ENCODE measurements around the gene TBC1D3B.

TBC1D3B gene

DNA sequence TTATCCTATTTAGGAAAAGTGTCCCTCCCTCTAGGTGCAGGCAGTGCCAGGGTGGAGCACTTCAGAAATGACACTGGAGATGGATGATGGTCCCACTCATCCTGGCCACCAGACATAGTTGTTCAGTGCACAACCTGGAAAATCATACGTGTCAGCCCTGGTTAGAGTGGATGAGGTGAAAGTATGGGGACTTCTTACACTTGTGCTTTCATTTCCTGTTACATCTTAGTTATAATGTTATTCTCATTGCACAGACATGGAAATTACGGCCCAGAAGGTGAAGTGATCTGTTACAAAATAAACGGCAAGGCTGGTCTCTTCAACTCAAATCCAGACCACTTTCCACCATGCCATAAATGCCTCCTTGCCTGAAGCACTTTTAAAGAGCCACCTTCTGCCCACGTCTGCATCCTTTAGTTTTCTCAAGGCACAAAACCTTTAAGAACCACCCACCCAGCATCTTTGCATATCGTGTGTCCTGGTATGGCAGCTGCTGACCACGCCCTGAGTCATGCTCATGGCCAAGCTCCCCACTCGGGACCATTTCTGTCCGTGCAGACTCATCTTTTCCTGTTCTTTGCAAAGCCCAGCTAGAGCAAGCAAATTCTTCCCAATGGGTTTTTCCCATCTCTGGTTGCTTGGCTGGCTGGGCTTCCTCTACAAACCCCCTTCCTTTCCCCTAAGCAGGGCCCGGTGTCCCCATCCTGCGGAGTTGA is 22.4 kb downstream of the TBC1D3B start:
- Histone ChIP-seq H3K27ac (ENCODE audit: low read depth, low read length, severe bottlenecking) (no peak overlapping the region), H3K4me3 (ENCODE audit: extremely low read depth, insufficient read depth, low read length, poor library complexity, severe bottlenecking) (no peak overlapping the region), H3K36me3 (ENCODE audit: control insufficient read depth, insufficient read depth, low read length) (no peaks in the 10 kb centered on the region), H3K9me3 (ENCODE audit: control insufficient read depth, low read length) (no peaks in the 10 kb centered on the region), H3K4me1 (ENCODE audit: control insufficient read depth, insufficient read depth, low read length, poor library complexity, severe bottlenecking) (peaks cover 2% of the 10 kb centered on the region)
- 93 to 94% methylated on average over 4 to 7 of the region's 10 CpGs for WGBS, 2 experiments (ENCODE audit: insufficient coverage in 2 of 2)

- no peak overlapping the region for H3K27ac ChIP-seq (ENCODE audit: low read depth, low read length, severe bottlenecking)
- H3K9me3 ChIP-seq (ENCODE audit: control insufficient read depth, low read length), result no peaks in the 10 kb centered on the region
- H3K36me3 ChIP-seq (ENCODE audit: control insufficient read depth, insufficient read depth, low read length), result no peaks in the 10 kb centered on the region
- WGBS, 2 experiments (ENCODE audit: insufficient coverage in 2 of 2), result 93 to 100% methylated on average over 7 to 8 of the region's 8 CpGs
- H3K4me1 ChIP-seq (ENCODE audit: control insufficient read depth, insufficient read depth, low read length, poor library complexity, severe bottlenecking), result peaks cover 5% of the 10 kb centered on the region
- H3K4me3 ChIP-seq (ENCODE audit: extremely low read depth, insufficient read depth, low read length, poor library complexity, severe bottlenecking), result no peak overlapping the region
These were observed 23.8 kb downstream of the TBC1D3B start for GRCh38 chr17:36152639-36153120.

DNA sequence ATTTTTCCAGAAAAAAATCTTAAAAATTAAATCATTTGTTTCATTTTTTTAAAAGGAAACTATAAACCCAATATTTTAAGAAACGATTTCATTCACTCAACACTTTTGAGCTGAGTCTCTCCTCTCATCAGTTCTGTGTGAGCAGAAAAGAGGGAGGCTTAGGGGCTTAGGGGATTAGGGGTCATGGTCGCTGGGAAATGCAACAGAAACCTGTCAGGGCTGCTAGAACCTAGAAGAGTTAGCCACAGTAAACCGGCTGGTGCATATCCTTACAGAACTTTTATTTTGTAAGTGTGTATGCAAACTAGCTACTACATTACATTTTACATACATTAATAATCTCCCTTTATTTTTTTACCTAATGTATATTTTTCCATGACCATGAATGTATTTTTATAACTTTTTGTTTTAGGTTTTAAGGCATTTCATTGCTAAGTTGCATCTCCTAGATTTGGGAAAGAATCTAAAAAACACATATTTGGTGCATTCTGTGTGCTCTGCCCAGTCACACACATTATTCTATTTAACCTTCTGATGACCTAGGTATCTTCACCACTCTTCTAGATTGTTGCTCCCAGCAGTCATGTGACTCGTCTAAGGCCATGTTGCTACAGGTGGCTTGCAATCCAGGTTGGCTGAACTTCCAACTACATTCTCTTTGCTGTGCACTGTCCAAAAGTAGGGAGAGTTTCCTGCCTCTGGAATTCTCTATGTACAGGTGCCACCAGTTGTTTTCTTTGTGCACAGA is 24.4 kb downstream of the TBC1D3B start:
- Histone ChIP-seq H3K27ac (ENCODE audit: low read depth, low read length, severe bottlenecking) (no peak overlapping the region), H3K4me3 (ENCODE audit: extremely low read depth, insufficient read depth, low read length, poor library complexity, severe bottlenecking) (no peak overlapping the region), H3K9me3 (ENCODE audit: control insufficient read depth, low read length) (no peaks in the 10 kb centered on the region), H3K4me1 (ENCODE audit: control insufficient read depth, insufficient read depth, low read length, poor library complexity, severe bottlenecking) (peaks cover 5% of the 10 kb centered on the region), H3K36me3 (ENCODE audit: control insufficient read depth, insufficient read depth, low read length) (no peaks in the 10 kb centered on the region)
- 100% methylated on average over 1 to 2 of the region's 4 CpGs for WGBS, 2 experiments (ENCODE audit: insufficient coverage in 2 of 2)

- no peak overlapping the region for H3K27ac ChIP-seq (ENCODE audit: low read depth, low read length, severe bottlenecking)
- peaks cover 5% of the 10 kb centered on the region for H3K4me1 ChIP-seq (ENCODE audit: control insufficient read depth, insufficient read depth, low read length, poor library complexity, severe bottlenecking)
- WGBS, 2 experiments (ENCODE audit: insufficient coverage in 2 of 2), result 80 to 87% methylated on average over 9 to 11 of the region's 11 CpGs
- H3K36me3 ChIP-seq (ENCODE audit: control insufficient read depth, insufficient read depth, low read length), result no peaks in the 10 kb centered on the region
- H3K4me3 ChIP-seq (ENCODE audit: extremely low read depth, insufficient read depth, low read length, poor library complexity, severe bottlenecking), result no peak overlapping the region
- H3K9me3 ChIP-seq (ENCODE audit: control insufficient read depth, low read length), result no peaks in the 10 kb centered on the region
These were observed 27.1 kb downstream of the TBC1D3B start for GRCh38 chr17:36149296-36149820.

DNA sequence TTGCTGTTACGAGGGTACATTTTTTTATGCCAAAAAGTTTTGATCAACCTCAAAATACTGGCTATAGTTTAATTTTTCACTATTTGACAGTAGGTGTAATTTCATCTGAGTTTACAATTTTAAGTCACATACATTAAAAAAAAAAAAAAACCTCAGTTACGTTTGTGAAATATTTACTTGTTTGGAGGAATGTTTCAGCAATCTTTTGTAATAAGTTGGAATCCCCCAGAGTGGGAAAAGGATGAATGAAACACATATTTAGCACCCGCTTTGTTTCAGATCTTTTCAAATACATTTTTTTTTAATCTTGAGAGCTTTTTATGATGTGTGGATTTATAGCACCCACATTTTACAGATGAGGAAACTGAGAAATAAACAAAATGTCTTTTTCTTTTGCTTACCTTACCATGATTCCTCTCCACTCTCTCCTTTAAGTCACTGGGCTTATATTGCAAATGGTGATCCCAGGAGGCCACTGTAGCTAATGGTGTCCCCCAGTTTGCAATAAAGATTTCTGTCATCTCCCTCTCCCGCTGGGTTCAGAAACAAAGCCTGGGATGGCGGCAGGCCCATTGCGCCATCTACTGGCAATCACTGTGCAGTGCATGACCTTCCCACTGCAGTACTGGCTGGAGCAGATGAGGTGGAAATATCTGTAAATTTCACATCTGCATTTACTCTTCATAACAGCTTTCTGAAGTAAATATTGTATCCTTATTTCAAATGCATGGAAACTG is 27.7 kb downstream of the TBC1D3B start:
- Histone ChIP-seq H3K36me3 (ENCODE audit: control insufficient read depth, insufficient read depth, low read length) (no peaks in the 10 kb centered on the region), H3K4me1 (ENCODE audit: control insufficient read depth, insufficient read depth, low read length, poor library complexity, severe bottlenecking) (peaks cover 5% of the 10 kb centered on the region), H3K4me3 (ENCODE audit: extremely low read depth, insufficient read depth, low read length, poor library complexity, severe bottlenecking) (no peak overlapping the region), H3K27ac (ENCODE audit: low read depth, low read length, severe bottlenecking) (no peak overlapping the region), H3K9me3 (ENCODE audit: control insufficient read depth, low read length) (no peaks in the 10 kb centered on the region)
- 0% methylated on average over 3 of the region's 6 CpGs; no CpG with 5 or more reads in 1 of the 2 experiments for WGBS, 2 experiments (ENCODE audit: insufficient coverage in 2 of 2)

- H3K4me1 ChIP-seq (ENCODE audit: control insufficient read depth, insufficient read depth, low read length, poor library complexity, severe bottlenecking), result peaks cover 5% of the 10 kb centered on the region
- no peak overlapping the region for H3K27ac ChIP-seq (ENCODE audit: low read depth, low read length, severe bottlenecking)
- 92 to 100% methylated on average over 2 to 3 of the region's 3 CpGs for WGBS, 2 experiments (ENCODE audit: insufficient coverage in 2 of 2)
- H3K36me3 ChIP-seq (ENCODE audit: control insufficient read depth, insufficient read depth, low read length), result no peaks in the 10 kb centered on the region
- H3K9me3 ChIP-seq (ENCODE audit: control insufficient read depth, low read length), result no peaks in the 10 kb centered on the region
- H3K4me3 ChIP-seq (ENCODE audit: extremely low read depth, insufficient read depth, low read length, poor library complexity, severe bottlenecking), result no peak overlapping the region
These were observed 28.8 kb downstream of the TBC1D3B start for GRCh38 chr17:36147601-36148000.

DNA sequence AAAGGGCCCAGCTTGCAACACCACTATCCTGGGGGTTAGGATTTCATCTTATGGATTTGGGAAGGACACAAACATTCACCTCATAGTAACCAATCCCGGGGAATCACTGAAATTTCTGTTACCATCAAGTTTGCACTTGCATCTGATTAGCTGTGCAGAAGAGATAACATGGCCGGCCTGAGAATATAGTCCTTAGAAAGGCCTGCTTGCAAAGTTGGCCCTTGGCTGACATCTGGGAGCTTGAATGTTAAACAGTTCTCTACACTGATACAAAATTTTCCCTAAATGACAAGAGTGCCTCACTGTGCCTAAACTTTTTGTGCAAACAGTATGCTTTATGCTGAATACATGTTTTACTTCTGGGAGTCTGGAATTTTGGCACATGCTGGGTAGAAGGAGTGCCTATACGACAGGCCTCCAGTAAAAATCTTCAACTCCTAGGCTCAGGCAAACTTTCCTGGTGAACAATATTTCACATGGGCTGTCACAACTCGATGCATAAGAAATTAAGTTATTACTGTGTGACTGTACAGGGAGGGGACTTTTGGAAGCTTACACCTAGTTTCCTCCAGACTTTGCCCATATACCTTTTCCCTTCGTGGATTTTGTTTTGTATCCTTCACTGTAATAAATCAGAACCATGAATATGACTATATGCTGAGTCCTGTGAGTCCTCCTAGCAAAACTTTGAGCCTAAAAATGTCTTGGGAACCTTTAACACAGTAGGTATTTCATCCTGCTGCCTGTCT is 31.3 kb downstream of the TBC1D3B start:
- WGBS, 2 experiments (ENCODE audit: insufficient coverage in 2 of 2), result 90 to 91% methylated on average over 3 to 4 of the region's 5 CpGs

DNA sequence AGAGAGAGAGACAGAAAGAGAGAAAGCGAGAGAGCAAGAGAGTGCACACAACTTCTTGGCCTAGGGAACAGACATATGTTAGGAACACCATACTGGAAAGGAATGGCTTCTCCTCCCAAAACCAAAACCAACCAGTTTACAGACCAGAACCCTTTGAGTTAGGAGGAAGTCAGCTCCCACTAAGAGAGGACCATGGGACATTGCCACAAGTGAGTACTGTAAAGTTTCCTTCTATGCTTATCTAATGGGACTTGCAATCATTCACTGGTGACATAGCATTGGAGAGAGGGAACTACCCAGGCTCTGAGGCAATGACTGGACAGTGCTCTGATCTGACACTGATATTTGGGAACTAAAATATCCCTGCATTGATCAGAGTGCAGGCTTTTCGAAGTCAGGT is 32.4 kb downstream of the TBC1D3B start:
- H3K36me3 ChIP-seq (ENCODE audit: control insufficient read depth, insufficient read depth, low read length), result no peaks in the 10 kb centered on the region
- H3K4me1 ChIP-seq (ENCODE audit: control insufficient read depth, insufficient read depth, low read length, poor library complexity, severe bottlenecking), result peaks cover 3% of the 10 kb centered on the region
- H3K9me3 ChIP-seq (ENCODE audit: control insufficient read depth, low read length), result no peaks in the 10 kb centered on the region
- no peak overlapping the region for H3K4me3 ChIP-seq (ENCODE audit: extremely low read depth, insufficient read depth, low read length, poor library complexity, severe bottlenecking)
- 75 to 83% methylated on average over 1 to 2 of the region's 2 CpGs for WGBS, 2 experiments (ENCODE audit: insufficient coverage in 2 of 2)
- no peak overlapping the region for H3K27ac ChIP-seq (ENCODE audit: low read depth, low read length, severe bottlenecking)

More for the DNA sequence above, 31.3 kb downstream of the TBC1D3B start:
- no peak overlapping the region for H3K27ac ChIP-seq (ENCODE audit: low read depth, low read length, severe bottlenecking)
- H3K9me3 ChIP-seq (ENCODE audit: control insufficient read depth, low read length), result no peaks in the 10 kb centered on the region
- no peak overlapping the region for H3K4me3 ChIP-seq (ENCODE audit: extremely low read depth, insufficient read depth, low read length, poor library complexity, severe bottlenecking)
- H3K4me1 ChIP-seq (ENCODE audit: control insufficient read depth, insufficient read depth, low read length, poor library complexity, severe bottlenecking), result peaks cover 5% of the 10 kb centered on the region
- no peaks in the 10 kb centered on the region for H3K36me3 ChIP-seq (ENCODE audit: control insufficient read depth, insufficient read depth, low read length)

DNA sequence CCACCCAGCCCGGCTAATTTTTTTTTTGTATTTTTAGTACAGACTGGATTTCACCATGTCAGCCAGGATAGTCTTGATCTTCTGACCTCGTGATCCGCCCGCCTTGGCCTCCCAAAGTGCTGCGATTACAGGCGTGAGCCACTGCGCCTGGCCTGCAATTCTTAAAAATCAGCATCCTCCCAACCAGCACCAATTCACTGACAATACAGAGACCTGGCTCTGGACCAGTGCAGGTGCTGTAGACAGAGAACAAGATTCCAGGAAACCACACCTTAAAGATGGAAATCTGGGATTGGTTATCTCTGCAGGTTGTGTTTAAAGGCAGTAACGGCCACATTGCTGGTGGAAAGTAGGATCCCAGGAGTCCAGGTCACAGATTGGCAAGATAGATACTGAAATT is 33.6 kb downstream of the TBC1D3B start:
- Histone ChIP-seq H3K36me3 (ENCODE audit: control insufficient read depth, insufficient read depth, low read length) (no peaks in the 10 kb centered on the region), H3K9me3 (ENCODE audit: control insufficient read depth, low read length) (no peaks in the 10 kb centered on the region), H3K4me1 (ENCODE audit: control insufficient read depth, insufficient read depth, low read length, poor library complexity, severe bottlenecking) (no peaks in the 10 kb centered on the region), H3K27ac (ENCODE audit: low read depth, low read length, severe bottlenecking) (no peak overlapping the region), H3K4me3 (ENCODE audit: extremely low read depth, insufficient read depth, low read length, poor library complexity, severe bottlenecking) (no peak overlapping the region)
- 80 to 96% methylated on average over 7 to 8 of the region's 8 CpGs for WGBS, 2 experiments (ENCODE audit: insufficient coverage in 2 of 2)

- Histone ChIP-seq H3K27ac (ENCODE audit: low read depth, low read length, severe bottlenecking) (no peak overlapping the region), H3K4me3 (ENCODE audit: extremely low read depth, insufficient read depth, low read length, poor library complexity, severe bottlenecking) (no peak overlapping the region), H3K9me3 (ENCODE audit: control insufficient read depth, low read length) (no peaks in the 10 kb centered on the region), H3K4me1 (ENCODE audit: control insufficient read depth, insufficient read depth, low read length, poor library complexity, severe bottlenecking) (no peaks in the 10 kb centered on the region), H3K36me3 (ENCODE audit: control insufficient read depth, insufficient read depth, low read length) (no peaks in the 10 kb centered on the region)
These were observed 34.2 kb downstream of the TBC1D3B start for GRCh38 chr17:36142235-36142634.
